GM19328 (cell line): ENCODE data around the gene MYO1C.
A peak's percentile ranks its signal among the peaks of the same experiment; 100 is the strongest.
"Not testable (repeated sequence)": the region's sequence is repeated elsewhere in the genome, so short reads cannot be mapped to it uniquely, and the experiment has no call there.

Experiments
- ATAC-seq: cut with Tn5 transposase; IDR thresholded peaks from one replicate; pipeline ENCODE4 v1.9.1; 2021; ENCODE audit warnings: mild to moderate bottlenecking, moderate library complexity; ENCODE audit not compliant: unreplicated experiment

MYO1C gene

GRCh38 chr17:1469231-1469852, 23.1 kb downstream of the MYO1C start:
- ATAC-seq = no peak

GRCh38 chr17:1467898-1468492, 24.5 kb downstream of the MYO1C start:
- no peak for ATAC-seq

GRCh38 chr17:1467258-1467657, 25.2 kb downstream of the MYO1C start:
- ATAC-seq = no peak

- no peak for ATAC-seq
These were observed 28.3 kb downstream of the MYO1C start for GRCh38 chr17:1464186-1464585.

- no peak for ATAC-seq
These were observed 30.0 kb downstream of the MYO1C start for GRCh38 chr17:1462164-1463112.

- ATAC-seq = no peak
These were observed 31.1 kb downstream of the MYO1C start for GRCh38 chr17:1461198-1461944.

- no peak for ATAC-seq
These were observed 32.3 kb downstream of the MYO1C start for GRCh38 chr17:1460233-1460632.

GRCh38 chr17:1455797-1456599, 36.5 kb downstream of the MYO1C start, which contains the start of gene CRK:
TSS of gene CRK (minus strand) at chr17:1456232. CDS start at chr17:1456117, 115 bp downstream.
- ATAC-seq = peak; percentile 80

- peak; percentile 25 for ATAC-seq
These were observed 37.1 kb downstream of the MYO1C start for GRCh38 chr17:1455291-1455796.

GRCh38 chr17:1454541-1454940, 37.9 kb downstream of the MYO1C start:
- no peak for ATAC-seq

- not testable (repeated sequence) for ATAC-seq
These were observed 38.8 kb downstream of the MYO1C start for GRCh38 chr17:1453694-1454093.

GRCh38 chr17:1452836-1453235, 39.6 kb downstream of the MYO1C start:
- no peak for ATAC-seq

- not testable (repeated sequence) for ATAC-seq
These were observed 42.2 kb downstream of the MYO1C start for GRCh38 chr17:1450261-1450660.

GRCh38 chr17:1449412-1449967, 43.0 kb downstream of the MYO1C start:
- no peak for ATAC-seq

- ATAC-seq = no peak
These were observed 45.4 kb downstream of the MYO1C start for GRCh38 chr17:1447052-1447451.

GRCh38 chr17:1446201-1446600, 46.3 kb downstream of the MYO1C start:
- ATAC-seq = no peak

GRCh38 chr17:1445695-1446094, 46.8 kb downstream of the MYO1C start:
- ATAC-seq = not testable (repeated sequence)

GRCh38 chr17:1442721-1443120, 49.8 kb downstream of the MYO1C start:
- not testable (repeated sequence) for ATAC-seq

- no peak for ATAC-seq
These were observed 50.3 kb downstream of the MYO1C start for GRCh38 chr17:1442187-1442586.

GRCh38 chr17:1440921-1441320, 51.6 kb downstream of the MYO1C start:
- ATAC-seq = no peak
